H1 (cell line): ENCODE measurements around the gene TKFC. TPM values are rescaled to one million over a fixed set of nuclear protein-coding genes. Genes with fewer than 3 reads are reported as not detected.

Experiments
- CTCF ChIA-PET: fragments of 300-600 bp; sonication (Branson Sonifier 250); formaldehyde crosslinking; loops from one replicate; lab custom pipeline; 2021; ENCODE audit not compliant: partially characterized antibody; lab: Charles Lee
- POLR2A ChIA-PET: fragments of 300-600 bp; sonication (Branson Sonifier 250); formaldehyde crosslinking; loops from one replicate; lab custom pipeline; 2021; ENCODE audit warnings: inconsistent platforms; ENCODE audit not compliant: partially characterized antibody; lab: Charles Lee
- DNase-seq, 2 experiments: peaks; one replicate each; pipeline versions ENCODE4 v3.0.0 to v3.0.0-alpha.2; 2010 to 2022; ENCODE audit warnings: low spot score in 2 of 2, low read depth in 1 of 2, mixed read lengths in 1 of 2
- FAIRE-seq: peaks from 2 replicates; lab custom pipeline; 2011; peaks lifted over from hg19 to GRCh38; lab: Jason Lieb, UNC
- H2AFZ ChIP-seq: 2 replicates; pipeline ENCODE4 v1.8.1; 2012; ENCODE audit warnings: low read length, inconsistent platforms
- H2AK5ac ChIP-seq: 2 replicates; pipeline ENCODE4 v1.6.1; 2013; ENCODE audit warnings: low read depth, low read length
- H2BK120ac ChIP-seq: replicated peaks from 2 replicates; pipeline ENCODE3; 2013; ENCODE audit warnings: low read depth, low read length, inconsistent platforms
- H2BK12ac ChIP-seq: 2 replicates; pipeline ENCODE4 v1.6.1; 2013; ENCODE audit warnings: low read depth, low read length
- H2BK15ac ChIP-seq: 2 replicates; pipeline ENCODE4 v1.6.1; 2013; ENCODE audit warnings: low read length
- H2BK20ac ChIP-seq: 2 replicates; pipeline ENCODE4 v1.6.1; 2013; ENCODE audit warnings: low read length
- H2BK5ac ChIP-seq: 2 replicates; pipeline ENCODE4 v1.6.1; 2013; ENCODE audit warnings: low read depth, low read length
- H3K14ac ChIP-seq: 2 replicates; pipeline ENCODE4 v1.6.1; 2013; ENCODE audit warnings: inconsistent platforms; ENCODE audit not compliant: insufficient read length
- H3K18ac ChIP-seq: 2 replicates; pipeline ENCODE4 v1.6.1; 2013; ENCODE audit warnings: low read length; ENCODE audit errors: extremely low read depth
- H3K23ac ChIP-seq: 2 replicates; pipeline ENCODE4 v1.6.1; 2013; ENCODE audit warnings: inconsistent platforms; ENCODE audit not compliant: insufficient read length
- H3K23me2 ChIP-seq: 2 replicates; pipeline ENCODE4 v1.6.1; 2013; ENCODE audit warnings: low read depth, low read length
- H3K27ac ChIP-seq: 2 replicates; pipeline ENCODE4 v1.6.1; 2011; ENCODE audit warnings: low read depth, low read length, inconsistent platforms
- H3K27me3 ChIP-seq, 4 experiments: replicated peaks in 1 of 4; 1 replicate in 1 of 4; 2 replicates in 3 of 4; pipeline versions ENCODE4 v1.6.1 to v1.8.1; 2011 to 2013; ENCODE audit warnings: low read length in 3 of 4, mild to moderate bottlenecking in 3 of 4, inconsistent platforms in 2 of 4, mixed read lengths in 2 of 4, moderate library complexity in 1 of 4; ENCODE audit not compliant: control insufficient read depth in 3 of 4, insufficient read depth in 3 of 4; ENCODE audit errors: extremely low read depth in 1 of 4
- H3K36me3 ChIP-seq, 4 experiments: 2 replicates each; pipeline versions ENCODE4 v1.6.1 to v1.8.1; 2011 to 2013; ENCODE audit warnings: mild to moderate bottlenecking in 4 of 4, low read length in 3 of 4, moderate library complexity in 2 of 4, control low read depth in 1 of 4, inconsistent platforms in 1 of 4; ENCODE audit not compliant: insufficient read depth in 4 of 4, control insufficient read depth in 2 of 4
- H3K4ac ChIP-seq: replicated peaks from 2 replicates; pipeline ENCODE3; 2013; ENCODE audit warnings: low read length, low read depth, mixed read lengths, inconsistent platforms; ENCODE audit not compliant: insufficient read length
- H3K4me1 ChIP-seq, 4 experiments: replicated peaks in 1 of 4; 1 replicate in 1 of 4; 2 replicates in 3 of 4; pipeline versions ENCODE4 v1.6.1 to v1.8.1; 2011 to 2013; ENCODE audit warnings: low read length in 3 of 4, inconsistent platforms in 2 of 4, mixed read lengths in 1 of 4; ENCODE audit not compliant: insufficient read depth in 4 of 4, control insufficient read depth in 3 of 4
- H3K4me2 ChIP-seq, 2 experiments: 2 replicates each; pipeline versions ENCODE4 v1.6.1 to v1.8.1; 2011 to 2013; ENCODE audit warnings: low read depth in 2 of 2, low read length in 2 of 2, control low read depth in 1 of 2, inconsistent platforms in 1 of 2, mild to moderate bottlenecking in 1 of 2; ENCODE audit not compliant: insufficient read depth in 1 of 2
- H3K4me3 ChIP-seq, 4 experiments: fragments of 200-600, 300-600 bp in 1 of 4; sonication (generic), shearing (Covaris generic), sonication (Bioruptor Twin) in 1 of 4; 2 replicates each; pipeline versions ENCODE4 v1.5.1 to v1.8.1; 2011 to 2016; ENCODE audit warnings: low read length in 4 of 4, low read depth in 3 of 4, control low read depth in 2 of 4, inconsistent platforms in 2 of 4, mild to moderate bottlenecking in 2 of 4, mixed read lengths in 1 of 4, moderate library complexity in 1 of 4; ENCODE audit not compliant: insufficient read depth in 2 of 4; ENCODE audit errors: extremely low read depth in 1 of 4
- H3K56ac ChIP-seq: replicated peaks from 2 replicates; pipeline ENCODE3; 2013; ENCODE audit warnings: low read depth, mild to moderate bottlenecking, mixed read lengths, low read length, inconsistent platforms; ENCODE audit not compliant: insufficient read length
- H3K79me1 ChIP-seq: 2 replicates; pipeline ENCODE4 v1.6.1; 2013; ENCODE audit warnings: low read depth, low read length, control low read depth
- H3K79me2 ChIP-seq, 2 experiments: 2 replicates each; pipeline versions ENCODE4 v1.6.1 to v1.8.1; 2012 to 2013; ENCODE audit warnings: low read length in 2 of 2, mild to moderate bottlenecking in 2 of 2, inconsistent platforms in 1 of 2; ENCODE audit not compliant: insufficient read depth in 2 of 2, control insufficient read depth in 1 of 2
- H3K9ac ChIP-seq, 4 experiments: replicated peaks in 1 of 4; 1 replicate in 1 of 4; 2 replicates in 3 of 4; pipeline versions ENCODE4 v1.6.1 to v1.8.1; 2011 to 2013; ENCODE audit warnings: low read depth in 3 of 4, low read length in 3 of 4, control low read depth in 2 of 4, mild to moderate bottlenecking in 2 of 4, moderate library complexity in 2 of 4, inconsistent platforms in 1 of 4; ENCODE audit errors: extremely low read depth in 1 of 4
- H3K9me3 ChIP-seq, 2 experiments: 2 replicates each; pipeline versions ENCODE4 v1.6.1 to v1.8.1; 2012 to 2013; ENCODE audit warnings: mild to moderate bottlenecking in 2 of 2, moderate library complexity in 2 of 2, control low read depth in 1 of 2, inconsistent platforms in 1 of 2, low read depth in 1 of 2, low read length in 1 of 2, mixed read lengths in 1 of 2; ENCODE audit not compliant: insufficient read depth in 2 of 2
- H4K20me1 ChIP-seq, 2 experiments: replicated peaks in 1 of 2; 2 replicates each; pipeline versions ENCODE3 to v1.8.1; 2011 to 2013; ENCODE audit warnings: inconsistent platforms in 2 of 2, low read length in 2 of 2, mild to moderate bottlenecking in 1 of 2; ENCODE audit not compliant: insufficient read depth in 2 of 2, control insufficient read depth in 1 of 2
- H4K5ac ChIP-seq: 2 replicates; pipeline ENCODE4 v1.6.1; 2013; ENCODE audit warnings: low read length, low read depth, mixed read lengths, inconsistent platforms; ENCODE audit not compliant: insufficient read length
- H4K8ac ChIP-seq: 2 replicates; pipeline ENCODE4 v1.8.0; 2013; ENCODE audit warnings: mild to moderate bottlenecking, moderate library complexity, low read length, inconsistent platforms; ENCODE audit not compliant: insufficient read depth; ENCODE audit errors: extremely low read depth
- H4K91ac ChIP-seq: replicated peaks from 2 replicates; pipeline ENCODE3; 2013; ENCODE audit warnings: low read length, mixed read lengths, inconsistent platforms; ENCODE audit not compliant: insufficient read length
- CBX8 ChIP-seq: fragments of 300-800, 300-1000 bp; sonication (generic); IDR thresholded peaks from 2 replicates; pipeline ENCODE4 v1.7.1; 2016; ENCODE audit warnings: low read depth, low read length, borderline replicate concordance
- CHD1 ChIP-seq: IDR thresholded peaks from 2 replicates; pipeline ENCODE4 v1.6.1; 2012; ENCODE audit warnings: low read depth, low read length, improper control_type of control experiment
- CHD2 ChIP-seq: IDR thresholded peaks from 2 replicates; pipeline ENCODE4 v1.6.1; 2012; ENCODE audit warnings: low read length, improper control_type of control experiment
- RFX5 ChIP-seq: IDR thresholded peaks from 2 replicates; pipeline ENCODE4 v1.6.1; 2011; ENCODE audit warnings: low read depth, low read length, improper control_type of control experiment, borderline replicate concordance
- RXRA ChIP-seq: IDR thresholded peaks from 2 replicates; pipeline ENCODE4 v1.6.1; 2011; ENCODE audit warnings: low read depth, mild to moderate bottlenecking, low read length, moderate library complexity; ENCODE audit not compliant: insufficient read depth
- SAP30 ChIP-seq: fragments of 300-600 bp; sonication (generic); IDR thresholded peaks from 2 replicates; pipeline ENCODE4 v1.7.1; 2012; ENCODE audit warnings: low read length, moderate library complexity, mild to moderate bottlenecking, inconsistent platforms; ENCODE audit not compliant: insufficient read depth, insufficient replicate concordance
- TCF12 ChIP-seq: IDR thresholded peaks from 2 replicates; pipeline ENCODE4 v1.6.1; 2011; ENCODE audit warnings: low read depth, mild to moderate bottlenecking, low read length
- WGBS, 2 experiments: shearing (Covaris generic) in 1 of 2; methylation state at CpG; one replicate each; pipeline versions ENCODE4 v1.1.6 to v1.1.7; 2013 to 2015; ENCODE audit warnings: low lambda C conversion rate in 2 of 2, mixed read lengths in 2 of 2, inconsistent platforms in 1 of 2, low coverage in 1 of 2, missing lambda C conversion rate in 1 of 2; ENCODE audit not compliant: insufficient replicate concordance in 2 of 2, insufficient coverage in 1 of 2, insufficient read length in 1 of 2; ENCODE audit errors: extremely low coverage in 1 of 2, missing lambda C conversion rate in 1 of 2; 5-methylcytosine and 5-hydroxymethylcytosine counted together
- polyA plus RNA-seq, 7 experiments: library from polyadenylated mRNA; depleted of rRNA in 3 of 7; stranded (reverse) in 5 of 7; unstranded in 2 of 7; fragments of >200 nt in 5 of 7; fragments of 200-250 nt in 2 of 7; gene quantifications; 1 replicate in 5 of 7; 2 replicates in 1 of 7; 4 replicates in 1 of 7; pipeline versions ENCODE4 v1.2.1 to v1.2.3, GENCODE V29; 2011 to 2013; ENCODE audit warnings: missing spikeins in 2 of 7, mixed read lengths in 2 of 7
- total RNA-seq: library from RNA; stranded (reverse); fragmentation: NEBNext Ultra II Directional; extraction: Animal tissue kit (Norgen Biotek cat#: 25700); gene quantifications from 2 replicates; pipeline ENCODE4 v1.2.1, GENCODE V29; 2021

Gene TKFC
- total and polyA plus RNA-seq, 2 of the 8 experiments (the other 6 are each of a cell fraction or from before 2014, with no cell fraction given): 53.5 to 55.0 TPM

- no peaks in the 10 kb centered on the region for H4K20me1 ChIP-seq
- H2BK20ac ChIP-seq: no peak overlapping the region
- H3K4me2 ChIP-seq: no peak overlapping the region
- no peak overlapping the region for H3K14ac ChIP-seq
- H3K27me3 ChIP-seq: no peaks in the 10 kb centered on the region
- DNase-seq (no peak), FAIRE-seq (no peak)
- ChIA-PET CTCF (interaction anchor here (8.5 to 10.1 kb wide), 2 partner anchors 22 to 44 kb away, joined by 255 to 290 read pairs; partner anchors contain the start of genes CYB561A3 and TMEM138), POLR2A (interaction anchor here (39.7 kb wide), 1 partner anchor 29 kb away, joined by 1106 read pairs; the partner anchor contains the start of genes CYB561A3 and TMEM138)
- H3K27ac ChIP-seq: no peak overlapping the region
- no peak overlapping the region for H4K5ac ChIP-seq
- H3K9ac ChIP-seq: no peak overlapping the region; a peak in 1 of 7 replicates
- H4K8ac ChIP-seq: no peak overlapping the region; the same call in 1 of the 2 replicates
- H3K23me2 ChIP-seq: no peaks in the 10 kb centered on the region
- H3K36me3 ChIP-seq: peaks cover 0 to 13% (median 4%) of the 10 kb centered on the region in 4 experiments; a peak in 4 of 8 replicates
- H2BK120ac ChIP-seq: no peak overlapping the region
- H3K79me1 ChIP-seq: no peaks in the 10 kb centered on the region
- no peak overlapping the region for H2BK12ac ChIP-seq
- H2BK15ac ChIP-seq: no peak overlapping the region
- H3K79me2 ChIP-seq: no peaks in the 10 kb centered on the region
- no peak overlapping the region for H2AFZ ChIP-seq
- no peak overlapping the region for H3K4me3 ChIP-seq
- no peak overlapping the region for H4K91ac ChIP-seq
- H2BK5ac ChIP-seq: no peak overlapping the region
- no peak overlapping the region for H2AK5ac ChIP-seq
- no peak overlapping the region for H3K18ac ChIP-seq
- no peak overlapping the region for H3K23ac ChIP-seq
- peaks cover 0 to 1% (median under 1%) of the 10 kb centered on the region in 4 experiments; a peak in 2 of 7 replicates for H3K4me1 ChIP-seq
- WGBS, 2 experiments: 84% methylated on average over 2 of the region's 2 CpGs; no CpG with 5 or more reads in 1 of the 2 experiments
- H3K9me3 ChIP-seq: no peaks in the 10 kb centered on the region
- H3K56ac ChIP-seq: no peak overlapping the region
- no peak overlapping the region for H3K4ac ChIP-seq
- TF ChIP-seq RXRA (no peak), CHD2 (no peak), CHD1 (no peak), RFX5 (no peak), CBX8 (no peak), SAP30 (no peak), TCF12 (no peak)
Measured at GRCh38 chr11:61340979-61341378, 8.0 kb downstream of the TKFC start.
